GM21526 (cell line): ENCODE data around the gene TMEM33.
"Not testable (repeated sequence)": the region's sequence is repeated elsewhere in the genome, so short reads cannot be mapped to it uniquely, and the experiment has no call there.

Experiments
- ATAC-seq: cut with Tn5 transposase; IDR thresholded peaks from one replicate; pipeline ENCODE4 v1.9.1; 2021; ENCODE audit warnings: moderate library complexity; ENCODE audit not compliant: unreplicated experiment, low FRiP score

The TMEM33 gene

DNA sequence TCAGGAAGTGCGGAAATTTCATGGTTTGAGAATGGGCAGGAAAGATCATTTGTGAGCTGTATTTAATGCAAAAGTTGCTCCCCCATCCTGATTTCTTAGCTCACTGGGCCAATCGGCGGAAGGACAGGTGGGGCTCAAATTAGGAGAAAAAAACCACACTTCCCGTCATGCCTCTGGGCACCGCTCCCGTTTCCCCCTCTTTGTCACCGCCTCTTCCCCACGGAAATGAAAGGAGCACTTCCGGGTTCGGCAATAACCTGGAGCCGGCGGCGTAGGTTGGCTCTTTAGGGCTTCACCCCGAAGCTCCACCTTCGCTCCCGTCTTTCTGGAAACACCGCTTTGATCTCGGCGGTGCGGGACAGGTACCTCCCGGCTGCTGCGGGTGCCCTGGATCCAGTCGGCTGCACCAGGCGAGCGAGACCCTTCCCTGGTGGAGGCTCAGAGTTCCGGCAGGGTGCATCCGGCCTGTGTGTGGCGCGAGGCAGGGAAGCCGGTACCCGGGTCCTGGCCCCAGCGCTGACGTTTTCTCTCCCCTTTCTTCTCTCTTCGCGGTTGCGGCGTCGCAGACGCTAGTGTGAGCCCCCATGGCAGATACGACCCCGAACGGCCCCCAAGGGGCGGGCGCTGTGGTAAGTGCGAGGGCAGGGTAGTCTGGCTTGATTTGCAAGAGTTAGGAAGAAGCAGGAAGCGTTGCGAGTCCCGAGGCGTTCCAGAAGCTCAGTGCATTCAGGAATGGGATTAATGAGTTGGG lies at the start of gene TMEM33:
Gene TMEM33, plus strand, starts transcription at position 529 of the 751 bp plus-strand sequence. Its CDS starts 56 bp downstream, at position 585.
- ATAC-seq = peak; percentile 87

DNA sequence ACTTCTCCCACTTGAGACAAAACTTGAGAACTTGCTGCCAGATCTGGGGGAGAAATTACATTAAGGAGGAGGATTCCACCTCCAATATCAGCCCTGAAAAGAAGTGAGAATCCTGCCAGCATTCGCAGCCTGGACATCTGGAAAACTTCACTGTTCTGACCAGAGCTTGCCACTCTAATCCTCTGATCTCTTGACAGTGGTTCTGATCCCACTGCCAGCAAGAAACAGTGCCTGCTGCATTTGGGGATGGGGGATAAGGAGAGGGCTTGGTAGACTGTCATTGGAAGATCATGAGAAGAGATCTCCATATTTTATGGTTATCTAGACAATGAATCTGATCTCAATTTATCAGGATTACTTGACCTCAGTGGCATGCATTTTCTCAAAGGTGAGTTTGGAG lies 49.8 kb upstream of the TMEM33 start:
- ATAC-seq = no peak

DNA sequence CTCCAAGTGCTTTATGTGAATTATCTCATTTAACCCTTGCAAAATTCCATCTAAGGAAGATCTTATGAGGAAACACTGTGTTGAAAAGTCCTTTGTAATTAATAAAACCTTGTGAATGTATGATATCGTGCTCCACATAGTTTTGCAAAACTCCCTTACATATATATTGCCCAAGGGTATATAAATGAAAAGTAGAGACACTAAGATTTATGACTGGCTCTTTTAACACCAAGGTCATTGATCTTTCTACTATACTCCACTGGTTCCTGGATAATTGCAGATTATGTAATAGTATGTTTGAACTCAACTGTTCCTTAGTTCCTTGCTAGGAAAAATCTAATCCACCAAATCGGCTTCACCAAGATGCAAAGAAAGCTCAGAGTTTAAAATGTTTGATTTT lies 48.0 kb upstream of the TMEM33 start:
- ATAC-seq = no peak

GRCh38 chr4:41887821-41888686 lies 47.2 kb upstream of the TMEM33 start:
- no peak for ATAC-seq

GRCh38 chr4:41888687-41889074 lies 46.5 kb upstream of the TMEM33 start:
- ATAC-seq = no peak

GRCh38 chr4:41889317-41889716 lies 45.9 kb upstream of the TMEM33 start:
- ATAC-seq = no peak

- no peak for ATAC-seq
Measured at GRCh38 chr4:41890085-41890484, 45.1 kb upstream of the TMEM33 start.

GRCh38 chr4:41896648-41897047 lies 38.6 kb upstream of the TMEM33 start:
- ATAC-seq = no peak

- ATAC-seq = no peak
Measured at GRCh38 chr4:41897698-41898097, 37.5 kb upstream of the TMEM33 start.

DNA sequence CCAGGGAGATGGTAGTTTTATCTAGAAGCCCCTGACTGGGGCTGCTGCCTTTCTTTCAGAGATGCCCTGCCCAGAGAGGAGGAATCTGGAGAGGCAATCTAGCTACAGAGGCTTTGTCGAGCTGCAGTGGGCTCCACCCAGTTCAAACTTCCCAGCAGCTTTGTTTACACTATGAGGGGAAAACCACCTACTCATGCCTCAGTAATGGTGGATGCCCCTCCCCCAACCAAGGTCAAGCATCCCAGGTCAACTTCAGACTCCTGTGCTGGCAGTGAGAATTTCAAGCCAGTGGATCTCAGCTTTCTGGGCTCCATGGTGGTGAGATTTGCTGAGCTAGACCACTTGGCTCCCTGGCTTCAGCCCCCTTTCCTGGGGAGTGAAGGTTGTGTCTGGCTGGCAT lies 26.1 kb upstream of the TMEM33 start:
- not testable (repeated sequence) for ATAC-seq

DNA sequence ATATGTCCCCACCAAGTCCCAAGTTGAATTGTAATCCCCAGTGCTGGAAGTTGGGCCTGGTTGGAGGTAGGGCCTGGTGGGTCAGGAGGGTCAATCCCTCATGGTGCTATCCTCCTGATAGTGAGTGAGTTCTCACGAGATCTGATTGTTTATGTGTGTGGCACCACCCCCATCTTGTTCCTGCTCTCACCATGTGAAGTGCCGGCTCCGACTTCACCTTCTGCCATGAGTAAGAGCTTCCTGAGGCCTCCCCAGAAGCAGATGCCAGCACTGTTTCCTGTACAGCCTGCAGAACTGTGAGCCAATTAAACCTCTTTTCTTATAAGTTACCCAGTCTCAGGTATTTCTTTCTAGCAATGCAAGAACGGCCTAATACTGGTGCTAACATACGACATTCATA lies 22.7 kb upstream of the TMEM33 start:
- ATAC-seq = no peak

DNA sequence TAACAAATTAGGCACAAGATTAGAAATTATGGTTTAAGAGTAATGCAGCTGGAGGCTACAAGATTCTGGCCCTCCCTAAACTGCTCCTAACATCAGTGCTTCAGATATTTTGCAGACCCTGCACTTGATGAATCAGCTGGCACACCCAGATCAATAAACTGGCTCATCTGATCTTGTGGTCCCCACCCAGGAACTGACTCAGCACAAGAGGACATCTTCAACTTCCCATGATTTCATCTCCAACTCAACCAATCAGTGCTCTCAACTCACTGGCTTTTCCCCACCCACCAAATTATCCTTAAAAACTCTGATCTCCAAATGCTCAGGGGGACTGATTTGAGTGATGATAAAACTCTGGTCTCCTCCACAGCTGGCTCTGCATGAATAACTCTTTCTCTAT lies 21.7 kb upstream of the TMEM33 start:
- no peak for ATAC-seq

GRCh38 chr4:41918278-41918677 lies 17.0 kb upstream of the TMEM33 start:
- ATAC-seq = no peak

GRCh38 chr4:41920416-41920815 lies 14.8 kb upstream of the TMEM33 start:
- ATAC-seq = not testable (repeated sequence)

GRCh38 chr4:41921476-41921875 lies 13.8 kb upstream of the TMEM33 start:
- ATAC-seq = no peak

DNA sequence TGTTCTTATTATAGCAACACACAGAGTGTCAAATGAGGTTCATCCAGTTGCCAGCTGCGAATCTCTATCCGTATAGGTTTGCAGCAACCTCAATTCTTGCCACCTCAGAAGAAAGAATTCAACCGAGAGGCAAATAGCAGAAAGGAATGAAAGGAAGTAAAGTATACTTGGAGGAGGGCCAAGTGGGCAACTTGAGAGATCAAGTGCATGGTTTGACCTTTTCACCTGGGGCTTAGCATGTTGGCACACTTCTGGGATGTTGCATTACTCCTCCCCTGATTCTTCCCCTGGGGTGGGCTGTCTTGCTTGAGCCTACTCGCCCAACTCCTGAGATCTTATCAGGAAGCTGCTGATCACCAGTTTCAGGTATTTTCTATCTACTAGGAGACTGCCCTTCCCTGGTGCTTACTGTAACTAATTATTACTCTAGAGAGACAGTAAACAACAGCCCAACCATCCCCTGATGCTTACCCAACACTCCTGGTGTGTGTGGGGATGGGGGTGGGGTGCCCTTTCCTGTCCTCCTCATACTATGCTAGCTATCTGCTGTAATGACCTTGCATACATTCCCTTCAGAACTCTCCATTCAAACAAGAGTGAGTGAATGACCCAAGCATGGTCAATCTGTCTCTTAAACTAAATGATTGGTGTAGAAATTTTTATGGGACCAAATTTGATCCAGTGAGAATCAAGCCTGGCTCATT lies 7.3 kb upstream of the TMEM33 start:
- no peak for ATAC-seq

DNA sequence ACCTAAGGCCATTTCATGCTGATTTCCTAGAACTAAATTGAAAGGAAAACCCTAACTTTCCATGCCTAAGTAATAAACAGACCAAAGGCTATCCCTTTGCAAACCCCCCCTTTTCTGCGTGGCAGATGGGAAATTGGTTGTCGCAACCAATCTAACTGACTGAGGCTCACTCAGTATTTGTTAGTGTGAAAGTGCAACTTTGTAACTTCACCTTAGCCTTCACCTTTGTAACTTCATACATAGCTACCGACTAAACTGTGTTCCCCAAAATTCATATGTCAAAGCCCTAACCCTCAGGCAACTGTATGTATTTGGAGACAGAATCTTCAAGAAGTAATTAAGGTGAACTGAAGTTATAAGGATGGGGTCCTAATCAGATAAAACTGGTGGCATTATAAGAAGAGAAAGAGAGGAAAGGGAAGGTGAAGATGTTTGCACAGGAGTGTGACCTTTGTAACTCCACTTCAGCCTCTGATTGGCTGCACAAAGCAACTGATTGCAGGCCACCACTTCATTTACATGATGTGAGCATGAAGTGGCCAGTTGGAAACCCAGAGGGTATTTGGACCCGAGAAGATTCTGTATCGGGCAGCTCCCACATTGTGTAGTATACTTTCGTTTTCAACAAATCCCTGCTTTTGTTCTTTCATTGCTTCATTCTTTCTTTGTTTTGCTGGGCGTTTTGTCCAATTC lies 4.9 kb upstream of the TMEM33 start:
- no peak for ATAC-seq

GRCh38 chr4:41932988-41933387 lies 2.2 kb upstream of the TMEM33 start:
- ATAC-seq = no peak

DNA sequence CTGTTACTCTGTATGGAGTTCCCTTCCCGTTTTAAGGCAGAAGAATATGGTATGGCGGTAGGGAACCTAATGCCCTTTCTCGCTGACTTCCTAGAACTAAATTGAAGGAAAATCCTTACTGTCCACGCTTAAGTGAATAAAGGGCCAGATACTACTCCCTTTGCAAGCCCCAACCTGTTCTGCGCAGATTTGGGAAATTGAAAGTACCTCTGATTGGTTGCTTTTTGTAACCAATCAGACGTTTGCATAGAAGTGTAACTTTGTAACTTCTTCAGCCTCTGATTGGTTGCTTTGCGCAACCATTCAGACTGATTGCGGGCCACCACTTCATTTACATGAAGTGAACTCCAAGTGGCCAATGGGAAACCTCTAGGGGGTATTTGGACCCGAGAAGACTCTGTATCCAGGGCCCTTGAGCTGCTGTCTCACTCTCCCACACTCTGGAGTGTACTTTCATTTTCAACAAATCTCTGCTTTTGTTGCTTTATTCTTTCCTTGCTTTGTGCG lies 1.2 kb upstream of the TMEM33 start:
- ATAC-seq = no peak

DNA sequence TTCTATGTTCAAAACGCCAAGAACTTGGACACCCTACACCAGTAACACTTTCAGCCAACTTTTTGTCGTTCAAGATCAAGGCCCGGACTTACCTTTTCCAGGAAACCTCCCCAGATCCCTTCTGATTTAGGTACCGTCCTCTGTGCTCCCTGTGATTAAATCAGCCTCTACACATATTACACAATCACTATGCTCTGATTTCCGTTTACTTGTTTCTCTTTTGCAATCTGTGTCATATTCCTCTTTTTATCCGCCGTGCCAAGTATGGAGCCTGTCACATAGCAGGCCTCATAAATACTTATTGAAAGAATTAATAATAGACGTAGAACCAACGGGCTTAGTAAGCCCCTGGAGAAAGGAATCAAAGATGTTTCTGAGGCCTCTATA lies 722 bp upstream of the TMEM33 start:
- no peak for ATAC-seq
